GM21515 (cell line): ENCODE results near the gene NMT2.

Experiments used
- ATAC-seq: cut with Tn5 transposase; IDR thresholded peaks from one replicate; pipeline ENCODE4 v1.9.1; 2021; ENCODE audit not compliant: unreplicated experiment

The NMT2 gene

DNA sequence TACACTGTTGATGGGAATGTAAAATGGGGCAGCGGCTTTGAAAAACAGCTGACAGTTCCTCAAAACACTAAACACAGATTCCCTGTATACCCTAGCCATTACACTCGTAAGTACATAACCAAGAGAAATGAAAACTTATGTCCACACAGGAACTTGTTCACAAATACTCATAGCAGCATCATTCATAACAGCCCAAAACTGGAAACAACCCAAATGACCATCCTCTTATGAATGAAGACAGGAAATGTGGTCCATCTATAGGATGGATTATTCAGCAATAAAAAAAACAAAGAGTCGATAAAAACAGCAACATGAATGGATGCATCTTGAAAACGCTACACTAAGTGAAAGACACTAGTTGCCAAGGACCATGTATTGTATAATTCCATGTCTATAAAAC lies 23.7 kb downstream of the NMT2 start:
- no peak for ATAC-seq

DNA sequence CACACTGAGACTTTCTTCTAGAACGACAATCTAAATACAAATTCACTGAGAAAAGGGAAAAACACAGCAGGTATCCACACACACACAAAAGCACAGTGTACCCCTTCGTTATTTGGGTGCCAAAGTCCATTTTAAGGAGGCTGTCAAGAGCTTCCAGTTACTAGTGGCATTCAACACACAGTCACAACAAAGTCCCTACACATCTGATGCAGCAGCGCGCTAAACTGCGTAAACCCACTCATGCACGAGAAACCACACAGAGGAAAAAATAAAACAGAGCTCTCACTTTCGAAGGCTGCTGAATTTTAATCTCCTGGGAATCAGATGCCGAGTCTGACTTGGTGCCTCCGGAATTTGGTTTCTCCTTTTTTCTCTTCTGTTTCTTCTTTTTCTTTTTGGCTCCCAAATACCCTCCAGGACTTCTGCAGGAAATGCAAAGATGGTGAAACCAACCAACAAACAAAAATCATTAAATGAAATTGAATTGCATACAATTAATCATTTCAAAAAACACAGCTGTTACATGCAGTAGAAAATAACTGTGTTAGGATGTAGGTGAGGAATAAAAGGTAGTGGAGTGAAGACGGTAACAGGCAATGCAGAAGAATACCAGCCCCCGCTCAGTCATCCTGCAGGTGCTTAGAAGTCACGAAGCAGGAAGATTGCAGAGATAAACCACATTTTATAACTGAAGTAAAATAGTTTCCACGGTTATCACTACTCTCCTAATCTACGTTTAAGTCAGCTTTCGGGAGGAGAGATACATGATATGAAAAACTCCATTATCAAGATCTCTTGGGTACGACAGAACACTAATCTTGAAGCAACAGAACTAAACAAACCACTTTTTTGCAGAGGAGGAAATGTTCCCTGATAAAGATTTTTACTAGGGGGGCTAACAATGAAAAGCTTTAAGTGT lies 27.1 kb downstream of the NMT2 start:
- ATAC-seq: peak; percentile 88

DNA sequence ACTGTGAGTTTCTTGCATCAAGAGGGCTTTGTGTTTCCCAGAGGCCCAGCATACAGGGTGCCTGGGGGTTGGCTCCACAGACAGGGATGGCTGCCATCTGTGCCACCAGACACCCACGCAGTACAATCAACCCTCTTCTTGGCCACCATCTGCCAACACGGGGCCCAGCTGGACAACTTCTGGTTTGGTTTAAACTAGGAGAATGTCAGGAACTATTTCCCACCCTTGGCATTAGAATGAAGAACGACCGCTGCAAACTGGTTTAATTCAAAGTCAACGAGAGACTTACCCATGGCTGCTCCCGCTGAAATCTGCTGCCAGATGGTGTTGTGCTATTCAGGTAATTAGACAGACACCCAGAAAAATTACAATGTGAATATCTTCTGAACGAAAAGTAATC lies 27.8 kb downstream of the NMT2 start:
- no peak for ATAC-seq

DNA sequence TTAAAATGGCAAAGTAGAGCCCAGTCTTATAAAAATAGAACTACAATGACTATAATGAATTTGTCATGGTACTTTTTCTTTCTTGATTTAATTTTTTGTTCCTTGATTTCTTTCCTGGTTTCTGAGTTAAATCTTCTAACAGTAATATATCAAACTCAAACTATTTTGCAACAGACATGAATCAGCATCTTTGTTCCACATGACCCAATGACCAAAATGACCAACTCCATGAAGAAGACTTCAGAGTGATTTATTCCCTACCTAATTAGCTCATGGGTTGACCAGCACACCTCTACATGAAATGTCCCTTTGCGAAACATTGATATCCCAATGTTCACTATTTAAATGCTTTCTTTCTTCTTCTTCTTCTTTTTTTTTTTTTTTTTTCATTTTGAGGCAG lies 30.9 kb downstream of the NMT2 start:
- ATAC-seq: no peak

DNA sequence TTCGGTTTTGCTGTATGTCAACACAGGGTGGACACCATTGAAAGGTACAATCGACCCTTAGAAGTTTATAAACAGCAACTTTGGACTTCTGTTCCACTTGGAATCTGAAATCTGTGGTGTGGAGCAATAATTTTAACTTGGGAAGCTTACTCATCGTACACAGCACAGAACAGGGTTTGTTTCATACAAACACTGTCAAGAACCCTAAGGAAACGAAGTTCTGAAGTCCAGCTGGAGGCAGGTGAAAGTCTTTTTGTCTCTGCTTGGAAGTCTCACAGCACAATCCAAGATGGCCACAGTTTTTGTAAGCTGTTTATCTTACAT lies 31.5 kb downstream of the NMT2 start:
- no peak for ATAC-seq

DNA sequence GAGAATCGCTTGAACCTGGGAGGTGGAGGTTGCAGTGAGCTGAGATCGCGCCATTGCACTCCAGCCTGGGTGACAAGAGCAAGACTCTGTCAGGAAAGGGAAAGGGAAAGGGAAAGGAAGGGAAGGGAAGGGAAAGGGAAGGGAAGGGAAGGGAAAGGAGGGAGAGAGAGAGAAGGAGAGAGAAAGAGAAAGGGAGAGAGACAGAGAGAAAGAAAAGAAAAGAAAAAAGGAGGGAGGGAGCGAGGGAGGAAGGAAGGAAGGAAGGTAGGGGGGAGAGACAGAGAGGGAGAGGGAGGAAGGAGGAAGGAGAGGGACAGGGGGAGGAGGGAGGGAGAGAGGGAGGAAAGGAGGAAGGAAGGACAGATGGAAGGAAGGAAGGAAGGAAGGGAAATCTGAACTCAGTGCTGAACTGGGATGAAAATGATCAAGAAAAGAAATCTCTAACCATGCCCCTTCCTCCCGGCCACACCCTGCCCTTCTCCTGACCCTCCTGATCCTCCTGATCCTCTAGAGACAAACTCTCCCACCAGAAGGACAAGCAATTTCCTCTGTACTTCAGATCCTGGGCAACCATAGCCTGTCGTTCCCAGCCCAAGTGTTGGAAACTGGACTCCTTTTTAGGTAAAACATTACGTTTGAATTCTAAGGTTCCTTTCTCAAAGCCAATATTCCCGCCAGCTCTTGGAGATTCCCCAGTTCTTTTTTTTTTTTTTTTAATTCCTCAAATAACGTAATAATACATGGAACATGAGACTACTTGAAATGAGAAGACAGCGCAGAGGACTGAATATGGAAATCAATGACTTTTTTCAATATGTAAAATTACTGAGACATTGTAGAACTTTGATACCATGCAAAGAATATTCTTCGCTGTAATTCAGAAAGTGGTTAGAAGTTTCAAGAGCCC lies 32.1 kb downstream of the NMT2 start:
- no peak for ATAC-seq

DNA sequence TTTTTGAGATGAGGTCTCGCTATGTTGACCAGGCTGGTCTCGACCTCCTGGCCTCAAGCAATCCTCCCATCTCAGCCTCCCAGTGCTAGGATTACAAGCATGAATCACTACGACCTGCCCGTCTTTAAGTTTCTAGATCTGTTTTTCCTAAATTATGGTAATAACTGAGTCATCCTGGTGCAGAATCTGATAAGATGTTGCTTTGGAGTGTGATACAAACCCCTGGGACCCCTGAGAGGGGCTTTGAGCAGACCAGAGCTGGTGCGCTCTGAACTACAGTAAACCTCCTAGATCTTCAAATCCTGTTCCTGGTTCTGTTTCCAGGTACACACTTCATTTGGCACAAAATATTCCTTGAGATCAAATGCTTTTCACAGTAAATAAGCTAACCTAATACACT lies 37.2 kb downstream of the NMT2 start:
- ATAC-seq: no peak

DNA sequence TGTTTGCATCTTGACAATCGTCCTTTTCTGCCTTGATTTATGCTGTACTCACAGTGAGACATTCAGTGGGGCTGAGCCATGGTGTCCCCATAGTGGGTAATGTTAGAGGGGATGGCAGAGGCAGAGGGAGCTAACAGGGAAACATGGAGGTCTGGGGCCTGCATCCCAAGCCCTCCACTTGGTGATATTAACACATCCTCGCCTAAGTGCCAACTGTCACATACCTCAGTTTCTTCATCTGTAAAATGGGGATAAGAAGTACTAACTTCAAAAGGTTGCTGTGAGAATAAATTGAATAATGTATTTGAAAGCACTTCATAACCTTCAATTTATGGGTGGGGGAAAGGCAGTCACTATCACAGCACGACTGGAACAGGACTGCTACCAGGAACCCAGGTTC lies 43.6 kb downstream of the NMT2 start:
- ATAC-seq: no peak

DNA sequence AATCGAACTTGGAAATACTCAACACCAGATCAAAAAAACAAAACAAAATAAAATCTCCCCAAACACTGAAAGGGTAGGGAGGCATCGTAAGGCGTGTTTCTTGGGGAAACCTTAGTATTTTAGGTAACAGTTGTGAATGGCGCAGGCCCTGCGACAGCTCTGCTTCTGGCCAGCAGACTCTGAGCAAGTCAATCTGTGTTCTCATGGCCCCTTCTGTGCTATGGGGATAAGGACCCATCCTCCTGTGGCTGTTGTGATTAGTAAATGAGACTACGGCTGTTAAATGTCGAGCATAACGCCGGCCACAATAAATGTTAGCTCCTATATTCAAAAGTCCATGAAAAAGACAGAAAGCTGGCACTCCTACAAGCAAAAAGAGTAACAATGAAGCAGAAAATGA lies 44.3 kb downstream of the NMT2 start:
- ATAC-seq: no peak

DNA sequence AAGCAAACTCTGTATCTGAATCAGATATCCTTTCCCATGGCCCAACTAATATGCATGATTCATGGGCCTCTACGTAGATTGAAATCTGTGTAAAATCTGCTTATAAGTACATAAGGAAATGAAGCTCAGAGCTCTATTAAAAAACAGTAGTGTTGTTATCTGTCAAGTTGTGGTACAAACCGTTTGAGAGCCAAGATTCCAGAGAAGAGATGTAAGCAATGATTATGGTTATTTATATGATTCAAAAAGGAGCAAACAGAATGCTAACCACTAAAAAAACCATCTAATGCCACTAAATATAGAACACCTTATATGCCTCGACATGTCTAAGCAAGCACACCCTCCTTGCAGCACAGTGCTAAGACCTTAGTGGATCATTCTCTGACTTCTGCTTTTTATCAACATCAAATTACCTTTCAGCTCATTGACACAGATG lies 44.7 kb downstream of the NMT2 start:
- ATAC-seq: no peak

DNA sequence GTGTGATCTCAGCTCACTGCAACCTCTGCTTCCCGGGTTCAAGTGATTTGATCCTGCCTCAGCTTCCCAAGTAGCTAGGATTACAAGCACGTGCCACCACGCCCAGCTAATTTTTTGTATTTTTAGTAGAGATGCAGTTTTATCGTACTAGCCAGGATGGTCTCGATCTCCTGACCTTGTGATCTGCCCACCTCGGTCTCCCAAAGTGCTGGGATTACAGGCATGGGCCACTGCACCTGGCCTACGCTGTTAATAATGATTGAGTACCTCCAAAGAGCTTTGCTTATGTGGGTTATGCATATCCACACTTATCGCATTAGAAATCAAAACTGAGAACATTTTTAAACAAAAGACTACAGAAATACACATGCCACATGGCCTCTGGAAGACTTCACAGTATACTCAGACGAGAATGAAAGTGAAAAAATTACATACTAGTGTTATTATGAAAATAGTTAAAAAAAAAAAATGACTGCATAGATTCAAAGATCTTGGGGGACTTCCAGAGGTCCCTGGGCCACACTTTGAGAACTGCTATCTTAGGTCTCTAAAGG lies 45.9 kb downstream of the NMT2 start:
- peak; percentile 89 for ATAC-seq

DNA sequence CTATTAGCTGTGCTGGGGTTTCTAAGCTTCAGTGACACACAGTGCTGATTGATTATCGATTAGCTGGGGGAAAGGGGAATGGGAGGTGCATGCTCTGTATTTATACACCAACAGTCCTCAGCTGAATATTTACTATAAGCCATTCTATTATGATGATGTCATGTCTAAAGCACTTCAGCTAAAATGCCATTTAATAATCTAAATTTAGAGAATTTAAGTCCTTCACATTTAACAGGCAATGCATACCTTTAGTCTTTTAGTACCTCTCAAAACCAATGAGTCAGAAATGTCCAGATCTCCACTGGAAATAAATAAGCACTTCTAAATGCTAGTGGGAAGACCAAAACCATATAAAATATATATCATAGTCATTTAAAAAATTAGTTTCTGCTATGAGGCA lies 46.8 kb downstream of the NMT2 start:
- no peak for ATAC-seq

DNA sequence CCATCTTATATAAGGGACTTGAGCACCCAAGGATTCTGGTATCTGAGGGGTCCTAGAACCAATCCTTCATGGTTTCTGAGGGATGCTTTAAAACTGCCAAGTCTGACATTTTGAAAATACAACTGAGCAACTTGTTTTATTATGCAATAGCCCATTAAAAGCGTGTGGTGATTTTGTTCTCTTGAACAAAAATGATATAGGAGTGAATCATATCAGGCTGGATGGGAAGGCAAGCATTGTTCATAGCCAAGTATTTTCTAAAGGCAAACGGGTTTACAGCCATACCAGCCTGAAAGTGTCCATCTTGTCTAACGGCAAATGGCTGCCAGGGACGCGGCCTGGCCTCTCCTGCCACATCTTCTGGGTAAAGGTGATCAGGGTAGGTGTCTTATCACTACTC lies 48.0 kb downstream of the NMT2 start:
- no peak for ATAC-seq

DNA sequence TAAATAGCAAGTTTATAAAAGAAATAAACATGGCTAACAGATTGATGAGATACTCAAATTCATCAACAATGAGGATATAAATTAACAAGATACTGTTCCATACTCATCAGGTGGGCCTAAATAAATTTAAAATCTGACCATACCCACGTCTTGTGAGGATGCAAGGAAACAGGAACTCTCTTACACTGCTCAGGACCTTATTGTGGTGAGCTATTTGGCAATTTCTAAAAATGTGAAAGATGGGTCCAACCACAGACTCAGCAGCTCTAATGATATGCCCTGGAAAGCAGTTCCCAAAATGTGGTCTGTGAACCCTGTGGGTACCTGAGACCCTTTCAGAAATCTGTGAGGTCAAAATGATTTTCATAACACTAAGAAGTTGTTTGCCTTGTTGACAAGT lies 49.9 kb downstream of the NMT2 start:
- no peak for ATAC-seq

DNA sequence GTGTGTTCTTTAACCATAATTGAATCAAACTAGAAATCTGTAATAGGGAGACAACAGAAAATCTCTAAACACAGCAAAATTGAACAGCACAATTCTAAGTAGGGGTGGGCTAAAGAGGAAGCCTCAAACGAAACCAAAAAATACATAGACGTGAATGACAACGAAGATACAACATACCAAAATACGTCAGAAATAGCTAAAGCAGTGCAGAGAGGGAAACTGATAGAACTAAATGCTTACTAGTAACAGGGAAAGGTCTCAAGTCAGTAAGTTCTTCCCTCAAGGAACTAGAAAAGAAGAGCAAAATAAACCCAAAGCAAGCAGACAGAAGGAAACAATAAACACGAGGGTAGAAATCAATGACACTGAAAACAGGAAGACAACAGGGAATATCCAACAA lies 52.3 kb downstream of the NMT2 start:
- ATAC-seq: no peak

DNA sequence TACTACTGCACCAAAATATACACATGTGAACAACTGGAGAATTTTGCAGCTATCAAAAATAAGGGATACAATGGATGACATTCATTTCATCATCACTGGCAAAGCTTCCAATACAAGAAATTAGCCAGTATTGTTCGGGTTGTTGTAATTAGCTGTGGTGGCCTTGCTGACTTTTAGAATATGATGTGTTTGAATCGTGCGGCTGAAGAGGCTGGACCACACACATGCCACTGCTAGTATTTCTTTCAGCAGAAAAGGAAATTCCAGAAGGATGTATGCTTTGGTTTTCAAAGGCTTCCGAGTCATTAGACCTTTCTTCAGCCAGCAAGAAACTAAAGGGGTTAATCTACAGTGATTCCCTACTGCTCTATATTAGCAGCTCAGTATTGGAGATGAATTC lies 54.7 kb downstream of the NMT2 start:
- ATAC-seq: no peak

DNA sequence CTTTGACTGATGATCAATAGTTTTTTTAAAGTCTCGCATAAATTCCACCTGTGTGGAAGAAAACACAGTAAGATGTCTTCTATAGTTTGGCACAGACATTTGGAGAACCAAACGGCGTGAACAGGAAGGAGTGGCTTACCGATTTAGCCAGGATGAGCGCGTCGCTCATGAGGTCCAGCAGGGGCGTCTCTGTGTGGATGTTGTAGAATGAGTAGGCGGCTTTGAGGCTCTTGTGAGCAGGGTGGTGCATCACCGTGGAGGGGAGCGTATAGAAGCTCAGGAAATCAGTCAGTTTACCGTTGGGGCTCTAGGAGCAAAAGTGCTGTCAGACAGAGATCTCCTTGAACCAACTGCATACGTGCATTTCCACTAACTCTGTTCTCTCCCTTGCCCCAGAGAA lies 55.8 kb downstream of the NMT2 start:
- no peak for ATAC-seq

DNA sequence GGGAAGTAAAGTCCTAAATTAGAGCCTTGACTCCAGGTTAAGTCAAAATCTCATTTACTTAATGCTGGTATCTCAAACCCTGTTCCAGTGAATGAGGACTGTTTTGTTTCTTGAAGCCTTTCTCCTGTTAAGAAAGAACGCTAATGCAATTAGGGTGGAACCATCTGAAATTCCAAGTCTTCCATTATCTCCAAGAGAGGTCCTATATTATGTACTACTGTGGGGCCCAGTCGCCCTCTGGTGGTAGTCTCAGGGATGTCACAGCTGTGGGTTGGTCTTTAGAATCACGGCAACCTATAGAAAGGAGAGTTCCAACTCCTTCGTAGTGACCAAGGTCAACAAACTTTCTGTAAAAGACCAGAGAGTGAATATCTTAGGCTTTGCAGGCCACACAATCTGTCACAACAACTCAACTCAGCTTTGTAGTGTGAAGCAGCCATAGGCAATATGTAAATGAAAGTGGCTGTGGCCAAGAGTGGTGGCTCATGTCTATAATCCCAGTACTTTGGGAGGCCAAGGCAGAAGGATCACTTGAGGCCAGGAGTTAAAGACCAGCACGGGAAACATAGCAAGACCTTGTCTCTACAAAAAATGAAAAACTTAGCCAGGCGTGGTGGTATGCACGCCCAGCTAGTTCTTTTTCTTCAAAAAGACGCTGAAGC lies 62.0 kb downstream of the NMT2 start:
- ATAC-seq: peak; percentile 93

DNA sequence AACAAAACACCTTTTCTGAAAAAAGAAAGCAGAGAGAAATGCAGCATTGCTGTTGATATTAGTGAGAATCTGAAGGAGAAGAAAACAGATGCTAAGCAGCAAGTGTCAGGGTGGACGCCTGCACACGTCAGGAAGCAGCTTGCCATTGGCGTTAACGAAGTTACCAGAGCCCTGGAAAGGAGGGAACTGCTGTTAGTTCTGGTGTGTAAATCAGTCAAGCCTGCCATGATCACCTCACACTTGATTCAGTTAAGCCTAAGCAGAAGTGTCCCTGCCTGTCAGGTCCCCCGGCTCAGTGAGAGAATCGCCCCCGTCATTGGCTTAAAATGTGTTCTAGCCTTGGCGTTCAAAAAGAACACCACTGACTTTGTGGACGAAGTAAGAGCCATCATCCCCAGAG lies 65.0 kb downstream of the NMT2 start:
- ATAC-seq: no peak

DNA sequence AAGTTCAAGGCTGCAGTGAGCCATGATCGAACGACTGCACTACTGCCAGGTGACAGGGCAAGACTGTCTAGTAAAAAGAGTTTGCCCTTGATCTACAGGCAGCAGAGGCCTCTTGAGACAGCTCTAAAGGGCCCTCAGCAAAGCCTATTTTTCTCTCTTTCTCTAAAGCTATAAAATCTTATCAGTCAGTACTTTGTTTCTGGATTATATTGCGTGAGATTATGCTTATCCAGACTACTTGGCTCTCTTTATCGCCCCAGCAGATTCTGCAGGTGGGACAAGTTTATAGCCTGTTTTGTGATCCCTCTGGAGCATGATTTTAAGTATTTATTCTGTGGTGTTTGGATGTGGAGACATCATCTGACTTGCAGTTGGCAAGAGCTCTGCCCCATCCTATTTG lies 68.6 kb downstream of the NMT2 start:
- ATAC-seq: no peak
